Activated gamma-delta T cell treated with Interleukin-2 at 50 U/mL for 16 hours (primary cell): ENCODE measurements around the gene LIMS1.

Source experiments
- DNase-seq: peaks from one replicate; pipeline ENCODE4 v3.0.0-alpha.2; 2020

The LIMS1 gene

GRCh38 chr2:108616318-108616717 lies 82.0 kb downstream of the LIMS1 start:
- DNase-seq = no peak

DNA sequence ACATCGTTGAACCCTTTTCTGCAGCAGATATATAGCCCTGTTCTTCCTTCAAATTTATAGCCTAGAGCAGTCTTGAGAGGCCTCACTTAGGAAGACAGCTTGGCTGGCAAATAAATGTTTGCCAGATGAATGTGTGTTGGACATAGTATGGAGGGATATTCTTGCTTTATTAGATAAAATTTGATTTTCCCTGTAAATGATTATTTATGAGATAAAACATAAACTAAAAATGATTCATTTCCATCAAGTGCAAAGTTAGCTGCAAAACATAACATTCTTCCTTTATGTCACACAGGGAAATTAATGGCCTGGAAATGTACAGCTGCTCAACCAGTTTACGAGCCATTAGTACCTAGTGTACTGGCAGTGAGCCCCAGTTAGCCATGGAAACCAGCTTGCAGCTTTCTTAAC lies 82.5 kb downstream of the LIMS1 start:
- no peak for DNase-seq

- DNase-seq = no peak
Observed at GRCh38 chr2:108617617-108618016, 83.3 kb downstream of the LIMS1 start.

DNA sequence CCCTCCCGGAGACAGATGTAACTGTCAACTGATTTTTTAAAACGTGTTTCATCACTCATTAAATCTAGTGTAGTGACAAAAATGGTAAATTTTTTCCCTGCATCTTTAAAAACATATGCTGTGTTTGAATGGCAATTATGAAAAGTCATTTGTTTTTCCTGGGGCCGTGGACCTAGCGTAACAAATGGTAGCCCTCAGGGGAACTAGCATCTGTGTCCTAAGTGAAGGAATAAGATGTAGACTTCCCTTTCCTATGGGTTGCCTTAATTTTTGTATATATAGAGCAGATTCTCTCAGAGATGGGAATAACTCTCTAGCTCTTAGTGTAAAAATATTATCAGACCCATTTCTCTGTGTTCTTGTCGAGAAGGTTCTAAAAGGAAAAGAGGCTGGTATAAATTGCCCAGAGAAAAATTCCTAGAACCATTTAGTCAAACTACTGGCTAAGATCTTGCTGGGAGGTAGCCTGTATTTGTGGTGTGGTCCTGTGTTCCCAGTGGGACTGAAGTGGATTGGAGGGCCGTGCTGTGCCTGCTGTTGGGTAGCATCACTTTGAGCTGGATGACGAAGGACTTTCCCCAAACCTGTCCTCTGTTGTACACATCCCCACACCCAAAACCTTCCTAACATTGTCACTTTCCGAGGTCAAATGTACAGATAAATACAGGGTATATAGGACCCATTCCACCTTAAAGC lies 85.8 kb downstream of the LIMS1 start:
- DNase-seq = no peak

GRCh38 chr2:108620656-108621055 lies 86.4 kb downstream of the LIMS1 start:
- DNase-seq = no peak

- peak; percentile 74 for DNase-seq
Observed at GRCh38 chr2:108621087-108621559, 86.9 kb downstream of the LIMS1 start.

GRCh38 chr2:108621687-108622681 lies 87.7 kb downstream of the LIMS1 start:
- peak; percentile 17 for DNase-seq

DNA sequence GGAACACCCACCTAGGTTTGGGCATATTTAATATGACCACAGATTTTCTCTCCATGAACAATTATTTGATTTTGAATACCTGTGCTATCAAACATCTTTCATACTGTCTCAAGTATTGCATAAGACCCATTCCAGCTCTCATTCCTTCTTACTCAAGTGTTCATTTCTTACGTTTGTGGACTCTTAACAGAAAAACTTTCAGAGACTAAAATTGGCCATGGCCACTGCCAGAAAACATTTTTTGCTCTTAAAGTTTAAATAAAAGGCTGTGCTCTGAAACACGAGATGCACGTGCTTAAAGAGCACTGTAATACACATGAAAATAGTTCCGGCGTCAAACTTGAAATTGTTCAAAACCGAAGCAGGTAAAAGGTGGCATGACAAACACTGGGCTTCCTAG lies 89.3 kb downstream of the LIMS1 start:
- DNase-seq = no peak

DNA sequence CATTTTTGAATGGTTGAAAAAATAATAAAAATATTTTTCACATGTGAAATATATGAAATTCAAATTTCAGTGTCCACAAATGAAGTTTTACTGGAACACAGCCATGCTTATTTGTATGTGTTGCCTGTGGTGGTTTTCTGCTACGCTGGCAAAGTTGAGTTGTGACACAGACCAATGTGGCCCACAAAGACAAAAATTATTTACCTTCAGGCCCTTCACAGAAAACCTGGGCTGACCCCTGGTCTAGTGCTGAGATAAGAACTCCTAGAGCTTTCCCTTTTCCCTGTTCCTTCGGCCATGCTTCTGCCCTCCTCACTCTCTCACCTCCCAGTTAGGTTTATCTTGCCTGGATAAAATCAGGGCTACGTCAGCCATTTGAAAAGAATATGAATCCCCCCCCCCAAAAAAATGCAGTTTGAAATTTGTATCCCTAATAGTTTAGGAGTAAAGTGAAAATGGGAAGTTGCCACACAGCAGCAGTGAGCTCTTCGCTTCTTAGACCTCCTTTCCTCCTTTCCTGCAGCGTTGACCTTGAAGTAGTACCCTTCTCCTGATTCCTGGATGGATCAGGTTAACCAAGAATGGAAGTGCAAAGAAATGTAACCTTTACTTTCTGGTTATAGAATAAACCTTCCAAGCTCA lies 91.0 kb downstream of the LIMS1 start:
- no peak for DNase-seq

- no peak for DNase-seq
Observed at GRCh38 chr2:108625828-108626195, 91.5 kb downstream of the LIMS1 start.

DNA sequence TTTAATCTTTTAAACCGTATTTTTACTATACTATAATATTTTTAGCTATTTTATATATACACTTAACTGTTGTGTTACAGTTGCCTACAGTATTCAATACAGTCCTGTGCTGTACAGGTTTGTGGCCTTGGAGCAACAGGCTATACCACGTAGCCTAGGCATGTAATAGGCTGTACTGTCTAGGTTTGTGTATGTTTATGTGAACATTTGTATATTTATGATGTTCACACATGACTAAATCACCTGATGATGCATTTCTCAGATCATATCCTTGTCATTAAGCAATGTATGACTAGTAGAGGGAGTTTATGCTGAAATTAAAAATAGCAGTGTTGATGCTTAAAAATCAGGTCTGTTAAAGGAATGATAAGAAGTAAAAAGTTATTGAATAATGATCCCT lies 92.7 kb downstream of the LIMS1 start:
- no peak for DNase-seq

DNA sequence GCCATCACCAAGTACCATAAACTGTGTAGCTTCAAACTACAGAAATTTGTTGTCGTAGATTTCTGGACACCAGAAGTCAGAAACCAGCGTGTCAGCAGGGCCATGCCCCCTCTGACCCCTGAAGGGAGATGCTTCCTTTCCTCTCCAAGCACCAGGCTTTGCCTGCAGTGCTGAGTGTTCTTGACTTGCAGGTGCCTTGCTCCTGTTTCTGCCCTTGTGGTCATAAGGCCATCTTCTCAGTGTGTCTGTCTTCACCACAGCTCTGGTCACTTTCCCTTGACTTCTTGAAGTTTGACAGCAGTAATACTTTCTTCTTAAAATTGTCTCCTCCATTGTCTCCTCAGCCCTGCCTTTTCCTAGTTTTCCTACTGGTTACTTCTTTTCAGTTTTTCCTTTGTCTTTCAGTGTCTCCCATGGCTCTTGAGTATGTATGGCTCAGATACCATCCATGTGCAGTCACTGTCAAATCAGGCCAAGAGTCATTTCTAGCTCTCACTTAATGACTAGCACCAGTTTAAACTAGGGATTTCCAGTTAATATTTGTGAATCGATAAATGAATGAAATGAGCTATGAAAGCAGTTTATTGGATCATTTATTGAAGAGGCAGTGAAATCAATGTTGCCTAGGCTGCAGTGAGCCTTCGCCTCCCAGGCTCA lies 93.8 kb downstream of the LIMS1 start:
- DNase-seq = no peak

GRCh38 chr2:108628936-108629335 lies 94.7 kb downstream of the LIMS1 start:
- DNase-seq = no peak

- DNase-seq = no peak
Observed at GRCh38 chr2:108629417-108629816, 95.1 kb downstream of the LIMS1 start.

DNA sequence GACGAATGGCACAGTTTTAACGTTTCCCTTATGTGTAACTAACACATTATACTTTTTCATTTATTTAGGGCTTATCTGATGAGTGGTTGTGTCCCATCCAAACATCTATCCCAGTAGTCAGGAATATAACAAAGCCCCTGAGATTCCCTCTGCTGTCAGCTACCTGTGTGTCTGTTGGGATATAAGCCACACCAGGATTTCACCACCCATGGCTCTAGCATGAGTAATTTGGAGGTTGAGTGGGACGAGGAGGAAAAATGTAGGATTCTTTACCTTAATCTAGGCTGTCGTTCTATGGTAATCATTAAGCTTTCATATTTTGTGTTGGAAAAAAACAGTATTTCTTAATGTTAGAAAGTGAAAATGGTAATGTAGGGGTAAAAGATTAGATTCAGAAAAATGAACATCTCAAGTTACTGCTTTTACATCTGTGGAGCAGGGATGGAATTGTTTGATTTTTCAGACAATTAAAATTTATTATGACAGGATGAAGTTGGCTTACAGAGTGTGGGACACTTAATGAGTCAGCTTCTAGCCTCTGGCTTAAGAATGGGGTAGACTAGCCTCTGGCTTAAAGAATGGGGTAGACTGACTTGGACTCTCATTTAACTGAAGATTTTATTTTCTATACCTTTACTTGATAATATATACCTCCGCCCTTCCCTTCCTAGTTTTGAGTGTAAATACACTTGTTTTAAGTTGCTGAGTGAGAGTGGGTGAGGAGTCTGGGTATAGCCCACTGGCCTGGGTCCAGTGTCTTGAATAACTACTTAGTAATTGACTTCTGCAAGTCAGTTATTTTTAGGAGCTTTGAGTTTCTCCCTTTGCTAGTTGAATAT lies 96.5 kb downstream of the LIMS1 start:
- no peak for DNase-seq

DNA sequence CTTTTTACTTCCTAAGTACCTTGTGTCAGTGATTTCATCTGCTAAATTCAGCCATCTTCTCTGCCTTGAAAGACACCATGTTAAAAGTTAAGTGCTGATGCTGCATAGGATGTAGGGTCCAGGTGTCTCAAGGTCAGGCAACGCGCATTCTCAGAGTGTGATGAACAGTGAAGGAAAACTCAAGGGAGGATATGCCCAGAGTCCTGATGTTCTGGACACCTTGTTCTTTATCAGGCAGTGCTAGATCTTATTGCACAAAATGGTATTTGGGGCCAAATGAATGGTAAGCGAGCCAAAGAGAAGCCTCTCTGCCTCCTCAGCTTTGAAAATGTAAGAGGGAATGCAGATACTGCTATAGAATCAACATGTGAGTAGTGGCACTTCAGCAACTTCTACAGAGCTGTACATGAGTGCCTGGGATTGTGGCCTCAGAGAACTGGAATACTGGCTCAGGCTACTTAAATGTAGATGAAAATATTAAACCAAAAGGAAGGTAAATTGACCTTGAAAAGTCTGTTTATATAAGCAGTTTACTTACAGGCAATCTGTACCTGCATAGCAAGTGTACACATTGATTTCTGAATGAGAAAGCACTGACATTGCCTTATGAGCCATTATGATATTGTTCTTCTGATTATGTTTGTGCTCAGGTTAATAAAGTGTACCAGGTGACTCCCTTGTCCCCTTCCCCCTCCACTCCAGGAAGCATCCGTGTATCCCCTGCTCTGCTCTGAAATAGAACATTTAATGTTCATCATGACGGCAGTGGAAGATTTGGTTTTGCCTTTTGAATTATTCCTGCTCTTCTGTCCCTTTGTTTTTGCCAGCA lies 98.3 kb downstream of the LIMS1 start:
- no peak for DNase-seq

GRCh38 chr2:108633409-108633808 lies 99.1 kb downstream of the LIMS1 start:
- DNase-seq = no peak

- DNase-seq = no peak
Observed at GRCh38 chr2:108634011-108634410, 99.7 kb downstream of the LIMS1 start.

DNA sequence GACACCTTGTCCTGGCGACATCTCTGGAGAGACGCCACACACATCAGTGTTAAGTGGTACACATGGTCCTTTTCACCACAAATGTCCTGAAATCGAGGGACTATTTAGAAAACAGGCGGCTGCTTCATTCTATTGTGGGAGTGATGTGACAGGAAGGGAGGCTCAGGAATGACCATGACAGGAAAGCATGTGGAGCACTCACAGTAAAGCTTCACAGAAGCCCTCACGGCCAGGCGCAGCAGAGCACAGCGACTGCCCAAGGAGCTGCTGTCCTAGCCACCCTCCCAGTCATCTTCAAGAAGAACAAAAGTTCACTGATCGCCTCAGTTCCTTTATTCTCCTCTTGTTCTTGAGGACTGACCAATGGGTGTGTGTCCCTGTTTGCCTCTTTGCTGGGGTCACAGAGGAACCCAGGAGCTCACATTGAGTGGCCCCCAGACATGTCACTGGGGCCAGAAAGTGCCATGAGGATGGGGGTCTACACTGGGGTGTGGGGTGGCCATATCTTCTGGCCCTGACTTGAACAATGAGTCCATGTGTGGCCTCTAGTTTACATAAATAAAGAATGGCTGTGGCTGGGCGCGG lies 100.4 kb downstream of the LIMS1 start:
- no peak for DNase-seq

GRCh38 chr2:108635630-108636354 lies 101.5 kb downstream of the LIMS1 start:
- no peak for DNase-seq
